Measurements from ENCODE around the gene HOXB9. TPM values are rescaled to one million over a fixed set of nuclear protein-coding genes. Genes with fewer than 3 reads are reported as not detected.

HOXB9 gene
- total and polyA plus RNA-seq, 8 donors = 0.25 TPM; not detected in 7

DNA sequence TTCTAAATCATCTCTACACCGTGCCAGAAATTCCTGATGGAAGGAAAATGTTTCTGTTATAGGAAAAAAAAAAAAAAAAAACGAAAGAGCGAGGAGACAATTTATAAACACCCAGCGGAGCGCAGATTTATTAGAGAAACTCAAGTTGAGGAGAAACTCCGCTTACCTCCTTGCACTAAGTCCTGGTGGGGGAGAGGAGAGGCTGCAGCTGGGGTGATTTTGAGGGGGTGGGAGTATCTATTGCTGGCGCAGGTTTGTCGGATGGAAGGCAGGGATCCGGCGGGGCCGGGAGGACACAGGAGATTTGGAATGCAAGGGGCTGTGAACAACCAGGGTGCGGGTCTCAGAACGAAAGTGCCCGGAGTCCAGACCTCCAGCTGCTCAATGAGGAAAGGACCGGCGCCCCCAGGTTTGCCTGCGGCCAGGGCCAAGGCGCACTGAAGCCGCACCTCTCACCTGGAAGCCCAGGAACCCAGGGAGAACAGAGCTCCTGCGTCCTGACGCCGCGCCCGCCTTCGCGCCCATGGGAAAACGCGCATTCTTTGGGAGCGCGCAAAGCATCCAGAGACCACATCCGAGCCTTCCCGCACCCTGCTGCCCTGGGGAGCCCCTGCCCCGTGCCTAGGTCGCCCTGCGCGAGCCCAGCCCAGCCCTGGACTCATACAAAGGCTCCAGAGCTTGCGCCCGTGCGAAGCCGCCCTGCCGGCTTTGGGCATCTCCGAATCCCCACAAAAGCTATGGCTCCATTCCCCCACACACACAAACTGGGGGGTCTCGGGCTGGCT, 8.5 kb downstream of the HOXB9 start:
- H3K27me3 ChIP-seq = peaks cover 9 to 73% (median 23%) of the 10 kb centered on the region in 4 donors

DNA sequence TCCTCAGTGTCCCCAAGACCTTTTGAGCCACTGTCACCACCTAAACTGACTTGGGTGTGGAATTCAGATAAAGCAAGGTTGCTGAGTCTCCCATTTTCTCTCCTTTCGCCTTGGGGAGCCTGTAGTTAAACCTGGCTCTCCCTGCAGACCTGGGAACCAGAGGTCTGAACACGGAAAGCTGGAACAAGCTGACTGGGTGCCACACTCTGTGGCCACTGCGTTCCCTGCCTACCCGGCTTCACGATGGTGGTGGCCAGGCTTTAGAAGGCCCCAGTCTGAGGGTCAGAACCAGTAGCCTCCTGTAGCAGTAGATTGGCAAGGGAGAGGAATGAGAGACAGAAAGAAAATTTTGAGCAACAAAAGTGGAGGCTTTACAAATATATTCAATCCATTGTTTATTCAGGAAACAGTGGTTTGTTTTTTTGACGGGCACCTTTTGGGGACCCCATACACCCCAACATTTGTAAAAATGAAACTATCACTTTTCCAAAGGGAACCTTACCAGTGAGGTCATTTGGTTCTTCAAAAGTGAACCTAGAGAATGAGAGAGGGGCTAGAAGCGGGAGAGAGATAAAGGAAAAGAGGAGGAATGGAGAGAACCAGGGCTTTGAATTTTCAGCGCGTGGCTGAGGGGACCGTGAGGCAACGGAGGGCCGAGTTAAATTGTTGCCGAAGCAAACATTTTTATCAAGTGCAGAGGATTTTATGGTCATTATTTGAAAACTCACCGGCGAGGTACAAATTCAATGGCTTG, 9.3 kb downstream of the HOXB9 start:
- FAIRE-seq (no peak), DNase-seq (no peak), ATAC-seq (no peak)
- Histone ChIP-seq H3K36me3 (no peaks in the 10 kb centered on the region), H3K4me1 (no peaks in the 10 kb centered on the region), H3K27me3 (peaks cover 9 to 69% (median 22%) of the 10 kb centered on the region in 4 donors), H3K9me3 (no peaks in the 10 kb centered on the region), H3K4me3 (no peak overlapping the region), H3K27ac (no peak overlapping the region)
- TF ChIP-seq, protein P1, sequence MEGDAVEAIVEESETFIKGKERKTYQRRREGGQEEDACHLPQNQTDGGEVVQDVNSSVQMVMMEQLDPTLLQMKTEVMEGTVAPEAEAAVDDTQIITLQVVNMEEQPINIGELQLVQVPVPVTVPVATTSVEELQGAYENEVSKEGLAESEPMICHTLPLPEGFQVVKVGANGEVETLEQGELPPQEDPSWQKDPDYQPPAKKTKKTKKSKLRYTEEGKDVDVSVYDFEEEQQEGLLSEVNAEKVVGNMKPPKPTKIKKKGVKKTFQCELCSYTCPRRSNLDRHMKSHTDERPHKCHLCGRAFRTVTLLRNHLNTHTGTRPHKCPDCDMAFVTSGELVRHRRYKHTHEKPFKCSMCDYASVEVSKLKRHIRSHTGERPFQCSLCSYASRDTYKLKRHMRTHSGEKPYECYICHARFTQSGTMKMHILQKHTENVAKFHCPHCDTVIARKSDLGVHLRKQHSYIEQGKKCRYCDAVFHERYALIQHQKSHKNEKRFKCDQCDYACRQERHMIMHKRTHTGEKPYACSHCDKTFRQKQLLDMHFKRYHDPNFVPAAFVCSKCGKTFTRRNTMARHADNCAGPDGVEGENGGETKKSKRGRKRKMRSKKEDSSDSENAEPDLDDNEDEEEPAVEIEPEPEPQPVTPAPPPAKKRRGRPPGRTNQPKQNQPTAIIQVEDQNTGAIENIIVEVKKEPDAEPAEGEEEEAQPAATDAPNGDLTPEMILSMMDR (IDR thresholded peaks at IDR 0.05) = no peak
- intact Hi-C loops (cut with DNase I) = loop anchor here in 1 of 3 donors (10.0 kb wide), 1 partner anchor 472 kb away; no protein-coding TSS in a partner anchor
- 11 to 14% methylated on average over 15 of the region's 15 CpGs for WGBS, 2 donors

More for the DNA sequence above, 8.5 kb downstream of the HOXB9 start:
- intact Hi-C loops (cut with DNase I) = loop anchor here in 1 of 3 donors (10.0 kb wide), 1 partner anchor 473 kb away; no protein-coding TSS in a partner anchor
- no peak overlapping the region for H3K27ac ChIP-seq
- ATAC-seq (no peak), DNase-seq (no peak), FAIRE-seq (no peak)
- no peaks in the 10 kb centered on the region for H3K4me1 ChIP-seq
- TF ChIP-seq, protein P1 (IDR thresholded peaks at IDR 0.05) = no peak
- 8 to 9% methylated on average over 33 to 43 of the region's 43 CpGs for WGBS, 2 donors
- no peak overlapping the region for H3K4me3 ChIP-seq
- H3K36me3 ChIP-seq = no peaks in the 10 kb centered on the region
- H3K9me3 ChIP-seq = no peaks in the 10 kb centered on the region

DNA sequence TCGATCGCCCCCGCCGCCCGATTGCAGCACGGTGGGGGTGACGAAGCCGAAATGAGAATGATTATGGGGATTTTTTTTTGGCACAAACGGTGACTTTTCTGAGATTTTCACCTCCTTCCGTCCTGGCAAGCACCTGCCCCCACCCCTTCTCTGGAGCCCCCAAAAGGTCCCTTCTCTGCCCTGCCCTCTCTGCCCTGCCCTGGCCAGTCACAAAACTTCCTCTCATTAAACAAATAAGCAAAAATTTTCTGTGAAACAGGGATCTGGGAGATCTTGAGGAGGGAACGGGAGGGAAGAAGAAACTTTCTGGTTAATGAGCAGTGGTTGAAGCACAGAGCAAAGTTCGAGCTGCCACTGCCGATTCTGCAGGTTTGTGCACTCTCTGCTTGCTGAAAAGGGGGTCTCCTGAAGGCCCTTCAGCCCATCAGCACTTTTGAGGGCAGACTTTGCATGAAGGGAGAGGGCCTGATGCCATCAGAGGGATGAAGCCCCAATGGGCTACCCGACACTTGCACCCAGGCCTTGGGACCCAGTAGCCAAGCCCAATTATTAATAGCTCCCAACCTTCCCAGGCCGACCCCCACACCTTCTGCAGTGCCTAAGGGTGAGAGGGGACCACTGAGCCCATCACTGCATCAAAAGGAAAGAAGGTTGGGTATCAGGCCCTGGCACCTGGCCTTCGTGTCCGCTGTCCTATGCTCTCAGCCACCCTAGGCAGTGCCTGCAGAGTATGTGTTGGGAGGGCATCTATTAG, 10.0 kb downstream of the HOXB9 start:
- no peak overlapping the region for H3K4me3 ChIP-seq
- DNase-seq (no peak), ATAC-seq (no peak), FAIRE-seq (no peak)
- no peak overlapping the region for H3K27ac ChIP-seq
- peaks cover 9 to 67% (median 21%) of the 10 kb centered on the region in 4 donors for H3K27me3 ChIP-seq
- no peaks in the 10 kb centered on the region for H3K9me3 ChIP-seq
- H3K36me3 ChIP-seq = no peaks in the 10 kb centered on the region
- TF ChIP-seq, protein P1 (IDR thresholded peaks at IDR 0.05) = no peak
- intact Hi-C loops (cut with DNase I) = loop anchor here in 1 of 3 donors (10.0 kb wide), 1 partner anchor 471 kb away; no protein-coding TSS in a partner anchor
- 18 to 20% methylated on average over 17 of the region's 17 CpGs for WGBS, 2 donors
- no peaks in the 10 kb centered on the region for H3K4me1 ChIP-seq

GRCh38 chr17:48615047-48615962, 10.9 kb downstream of the HOXB9 start, which contains the start of gene HOXB8:
HOXB8 (minus strand) TSS chr17:48615292; CDS start chr17:48614704, 588 bp downstream.
- DNase-seq = no peak
- 13 to 16% methylated on average over 41 of the region's 41 CpGs for WGBS, 2 donors
- H3K36me3 ChIP-seq = no peaks in the 10 kb centered on the region
- no peak for FAIRE-seq
- no peak within 1 kb of the TSS for H3K4me3 ChIP-seq
- H3K27me3 ChIP-seq = peaks cover 9 to 69% (median 21%) of the 10 kb centered on the region in 4 donors
- ATAC-seq = no peak
- no peaks in the 10 kb centered on the region for H3K9me3 ChIP-seq
- intact Hi-C loops (cut with DNase I) = loop anchor here in 1 of 3 donors (10.0 kb wide), 1 partner anchor 471 kb away; no protein-coding TSS in a partner anchor
- TF ChIP-seq, protein P1 (IDR thresholded peaks at IDR 0.05) = no peak
- H3K27ac ChIP-seq = no peak within 1 kb of the TSS
- peaks cover 0 to 3% (median 0%) of the 10 kb centered on the region in 3 donors for H3K4me1 ChIP-seq

All from pancreas (tissue), 10 donors.